ENCODE results near the gene SLC30A5. TPM values are rescaled to one million over a fixed set of nuclear protein-coding genes. Genes with fewer than 3 reads are reported as not detected.

Gene SLC30A5
- total and polyA plus RNA-seq, 10 of the 15 experiments (the other 5 are each of a cell fraction or from before 2014, with no cell fraction given), result 14.7 to 67.9 (median 38.4) TPM

GRCh38 chr5:69129413-69129812 is 35.6 kb downstream of the SLC30A5 start:
- ATAC-seq (no peak), FAIRE-seq (no peak), DNase-seq (ENCODE audit: low read depth, low spot score) (no peak)
- Histone ChIP-seq H3K27me3 (replicated peaks in 1 of 2; ENCODE audit: control insufficient read depth in 2 of 2, insufficient read depth in 2 of 2, low read length in 1 of 2) (no peaks in the 10 kb centered on the region), H3K9ac (ENCODE audit: control insufficient read depth, insufficient read depth, low read length) (no peak overlapping the region), H2AFZ (ENCODE audit: control insufficient read depth, low read depth, low read length) (no peak overlapping the region), H3K4me2 (ENCODE audit: control insufficient read depth, insufficient read depth) (no peak overlapping the region), H4K20me1 (ENCODE audit: control insufficient read depth, insufficient read depth) (no peaks in the 10 kb centered on the region), H3K79me2 (ENCODE audit: control insufficient read depth, insufficient read depth, low read length) (no peaks in the 10 kb centered on the region), H3K4me3 (no peak overlapping the region), H3K9me3 (replicated peaks; ENCODE audit: control insufficient read depth, insufficient read depth, low read length) (no peaks in the 10 kb centered on the region), H3K4me1 (ENCODE audit: control insufficient read depth, insufficient read depth, low read length) (no peaks in the 10 kb centered on the region), H3K36me3 (ENCODE audit: control insufficient read depth in 2 of 2, insufficient read depth in 2 of 2, low read length in 1 of 2) (peaks cover 0 to 9% of the 10 kb centered on the region in 2 experiments; a peak in 2 of 4 replicates), H3K27ac (ENCODE audit: control insufficient read depth, insufficient read depth) (no peak overlapping the region)
- SMC1A ChIA-PET (ENCODE audit: uncharacterized antibody, unreplicated experiment), result no interaction called here
- CTCF ChIA-PET, result no interaction called here
- intact Hi-C loops (cut with micrococcal nuclease; ENCODE audit: unreplicated experiment) (no loop called here), in situ Hi-C loops (cut with MboI) (no loop called here)
- POLR2A ChIA-PET, result no interaction called here
- RAD21 ChIA-PET (ENCODE audit: unreplicated experiment), result no interaction called here
- no TSS peak for BruUV-seq (replicated peaks)
- TF ChIP-seq NBN (IDR thresholded peaks at IDR 0.05), result no peak
- TF ChIP-seq ZNF592 (IDR thresholded peaks at IDR 0.05), result no peak
- no peak for TF ChIP-seq ZBTB40 (IDR thresholded peaks at IDR 0.05; ENCODE audit: borderline replicate concordance)
- TF ChIP-seq FOS (IDR thresholded peaks at IDR 0.05; ENCODE audit: borderline replicate concordance, extremely low read depth, insufficient read length), result no peak
- TF ChIP-seq PML (IDR thresholded peaks at IDR 0.05; ENCODE audit: low read length), result no peak
- no peak for TF ChIP-seq ZBTB4 (CRISPR knock-in tag; IDR thresholded peaks at IDR 0.05)
- no peak for TF ChIP-seq NR2F1 (conservative IDR thresholded peaks at IDR 0.05)
- TF ChIP-seq CTCF (IDR thresholded peaks at IDR 0.05 in 2 of 3, conservative IDR thresholded peaks at IDR 0.05 in 1 of 3; ENCODE audit: control insufficient read depth in 2 of 3, extremely low read depth in 1 of 3, insufficient read depth in 1 of 3, low read depth in 3 of 3, low read length in 3 of 3), result no peak
- no peak for TF ChIP-seq SMC3 (IDR thresholded peaks at IDR 0.05; ENCODE audit: borderline replicate concordance, low read length)
- no peak for TF ChIP-seq GABPA (IDR thresholded peaks at IDR 0.05; ENCODE audit: low read depth)

Data from GM12878 (cell line).